NT2/D1 (cell line): ENCODE results near the gene SREBF1.

Experiments used
- YY1 ChIP-seq: IDR thresholded peaks from 2 replicates; pipeline ENCODE4 v1.6.1; 2011; ENCODE audit not compliant: insufficient read length, insufficient read depth
- ZNF274 ChIP-seq: IDR thresholded peaks from 2 replicates; pipeline ENCODE4 v1.6.1; 2011; ENCODE audit warnings: mild to moderate bottlenecking, low read depth, low read length

DNA sequence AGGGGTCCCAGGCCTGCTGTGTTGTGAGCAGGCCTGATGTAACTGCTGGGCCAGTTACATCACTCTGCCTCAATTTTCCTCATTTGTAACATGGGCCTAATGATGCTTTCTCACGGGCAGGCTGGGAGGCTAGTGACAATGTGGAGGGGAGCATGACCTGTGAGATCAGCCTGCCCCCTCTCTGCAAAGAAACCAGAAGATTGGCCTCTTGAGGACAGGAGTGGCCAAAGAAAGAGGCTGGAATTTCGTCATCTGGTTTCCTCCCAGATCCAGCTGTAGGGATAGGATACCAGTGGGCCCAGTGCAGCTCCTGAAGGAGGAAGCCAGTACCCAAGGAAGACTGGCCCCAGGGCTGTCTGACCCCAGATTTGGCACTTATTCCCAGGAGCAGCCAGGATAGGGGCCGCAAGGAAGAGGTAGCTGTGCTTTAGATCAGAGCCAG lies 615 bp upstream of the SREBF1 start:
- TF ChIP-seq YY1 (no peak), ZNF274 (no peak)
